HEK293 (cell line): ENCODE measurements around the gene NEURL2.
A peak's percentile ranks its signal among the peaks of the same experiment; 100 is the strongest.

Experiments used
- GLI2 ChIP-seq: fragments of 450-650 bp; formaldehyde crosslinking; IDR thresholded peaks from 2 replicates; pipeline ENCODE4; 2017; ENCODE audit warnings: missing biosample characterization, missing genetic modification characterization, low read depth, borderline replicate concordance
- IKZF3 ChIP-seq: fragments of 450-650 bp; IDR thresholded peaks from 2 replicates; pipeline ENCODE4 v1.5.0; 2018; ENCODE audit warnings: missing biosample characterization, mild to moderate bottlenecking, missing genetic modification characterization, moderate library complexity
- KLF1 ChIP-seq: fragments of 450-650 bp; formaldehyde crosslinking; IDR thresholded peaks from 2 replicates; pipeline ENCODE4 v1.5.1; 2016; ENCODE audit warnings: missing biosample characterization, missing genetic modification characterization
- KLF10 ChIP-seq: fragments of 450-650 bp; IDR thresholded peaks from 2 replicates; pipeline ENCODE4 v1.5.1; 2018; ENCODE audit warnings: missing biosample characterization, mild to moderate bottlenecking, missing genetic modification characterization
- KLF16 ChIP-seq: fragments of 450-650 bp; formaldehyde crosslinking; IDR thresholded peaks from 2 replicates; pipeline ENCODE4 v1.5.1; 2017; ENCODE audit warnings: missing biosample characterization, missing genetic modification characterization
- KLF9 ChIP-seq: fragments of 450-650 bp; formaldehyde crosslinking; IDR thresholded peaks from 2 replicates; pipeline ENCODE4 v1.5.1; 2016; ENCODE audit warnings: missing biosample characterization, missing genetic modification characterization, low read depth
- SP7 ChIP-seq: fragments of 450-650 bp; formaldehyde crosslinking; IDR thresholded peaks from 2 replicates; pipeline ENCODE4 v1.5.1; 2016; ENCODE audit warnings: missing biosample characterization, missing genetic modification characterization
- YY2 ChIP-seq: fragments of 450-650 bp; formaldehyde crosslinking; IDR thresholded peaks from 2 replicates; pipeline ENCODE4 v1.5.1; 2016; ENCODE audit warnings: missing biosample characterization, missing genetic modification characterization
- ZBTB11 ChIP-seq: fragments of 450-650 bp; formaldehyde crosslinking; conservative IDR thresholded peaks from 2 replicates; pipeline ENCODE4 v1.5.1; 2016; ENCODE audit warnings: low read depth, missing biosample characterization, missing genetic modification characterization
- ZBTB8A ChIP-seq: fragments of 450-650 bp; formaldehyde crosslinking; IDR thresholded peaks from 2 replicates; pipeline ENCODE4 v1.5.1; 2016; ENCODE audit warnings: missing biosample characterization, missing genetic modification characterization
- ZNF10 ChIP-seq: fragments of 450-650 bp; formaldehyde crosslinking; IDR thresholded peaks from 2 replicates; pipeline ENCODE4 v1.5.1; 2017; ENCODE audit warnings: missing biosample characterization, missing genetic modification characterization
- ZNF146 ChIP-seq: fragments of 450-650 bp; formaldehyde crosslinking; IDR thresholded peaks from 2 replicates; pipeline ENCODE4 v1.5.1; 2016; ENCODE audit warnings: missing biosample characterization, missing genetic modification characterization
- ZNF19 ChIP-seq: fragments of 450-650 bp; formaldehyde crosslinking; IDR thresholded peaks from 2 replicates; pipeline ENCODE4; 2016; ENCODE audit warnings: missing biosample characterization, missing genetic modification characterization, low read depth
- ZNF221 ChIP-seq: fragments of 450-650 bp; formaldehyde crosslinking; IDR thresholded peaks from 2 replicates; pipeline ENCODE4 v1.5.1; 2017; ENCODE audit warnings: missing biosample characterization, missing genetic modification characterization, borderline replicate concordance
- ZNF223 ChIP-seq: fragments of 450-650 bp; formaldehyde crosslinking; IDR thresholded peaks from 2 replicates; pipeline ENCODE4 v1.5.1; 2016; ENCODE audit warnings: missing biosample characterization, missing genetic modification characterization
- ZNF391 ChIP-seq: fragments of 450-650 bp; formaldehyde crosslinking; IDR thresholded peaks from 2 replicates; pipeline ENCODE4 v1.5.1; 2016; ENCODE audit warnings: low read depth, missing biosample characterization, missing genetic modification characterization, borderline replicate concordance
- ZNF501 ChIP-seq: fragments of 450-650 bp; formaldehyde crosslinking; IDR thresholded peaks from 2 replicates; pipeline ENCODE4 v1.5.1; 2016; ENCODE audit warnings: missing biosample characterization, missing genetic modification characterization
- ZNF544 ChIP-seq: fragments of 450-650 bp; formaldehyde crosslinking; IDR thresholded peaks from 2 replicates; pipeline ENCODE4 v1.5.0; 2017; ENCODE audit warnings: missing biosample characterization, missing genetic modification characterization
- ZNF560 ChIP-seq: fragments of 450-650 bp; formaldehyde crosslinking; IDR thresholded peaks from 2 replicates; pipeline ENCODE4 v1.5.1; 2017; ENCODE audit warnings: missing biosample characterization, missing genetic modification characterization, borderline replicate concordance
- ZNF561 ChIP-seq: fragments of 450-650 bp; IDR thresholded peaks from 2 replicates; pipeline ENCODE4 v1.5.1; 2018; ENCODE audit warnings: missing biosample characterization, missing genetic modification characterization, borderline replicate concordance
- ZNF585B ChIP-seq: fragments of 450-650 bp; formaldehyde crosslinking; IDR thresholded peaks from 2 replicates; pipeline ENCODE4 v1.5.1; 2016; ENCODE audit warnings: missing biosample characterization, missing genetic modification characterization
- ZNF610 ChIP-seq: fragments of 450-650 bp; formaldehyde crosslinking; IDR thresholded peaks from 2 replicates; pipeline ENCODE4 v1.5.1; 2016; ENCODE audit warnings: missing biosample characterization, missing genetic modification characterization, borderline replicate concordance
- ZNF658 ChIP-seq: fragments of 450-650 bp; formaldehyde crosslinking; IDR thresholded peaks from 2 replicates; pipeline ENCODE4; 2016; ENCODE audit warnings: missing biosample characterization, missing genetic modification characterization
- ZNF664 ChIP-seq: fragments of 450-650 bp; formaldehyde crosslinking; IDR thresholded peaks from 2 replicates; pipeline ENCODE4 v1.5.1; 2016; ENCODE audit warnings: missing biosample characterization, missing genetic modification characterization
- ZNF692 ChIP-seq: fragments of 450-650 bp; formaldehyde crosslinking; IDR thresholded peaks from 2 replicates; pipeline ENCODE4 v1.5.1; 2016; ENCODE audit warnings: missing biosample characterization, missing genetic modification characterization
- ZNF76 ChIP-seq: fragments of 450-650 bp; formaldehyde crosslinking; IDR thresholded peaks from 2 replicates; pipeline ENCODE4; 2016; ENCODE audit warnings: low read depth, missing biosample characterization, missing genetic modification characterization, borderline replicate concordance
- ZNF843 ChIP-seq: fragments of 450-650 bp; formaldehyde crosslinking; IDR thresholded peaks from 2 replicates; pipeline ENCODE4 v1.5.1; 2016; ENCODE audit warnings: missing biosample characterization, missing genetic modification characterization
- ZXDB ChIP-seq: fragments of 450-650 bp; formaldehyde crosslinking; IDR thresholded peaks from 2 replicates; pipeline ENCODE4 v1.5.1; 2016; ENCODE audit warnings: missing biosample characterization, missing genetic modification characterization
- TF ChIP-seq, protein P1 (sequence below): fragments of 450-650 bp; formaldehyde crosslinking; IDR thresholded peaks from 2 replicates; pipeline ENCODE4 v1.5.1; 2016; ENCODE audit warnings: missing biosample characterization, missing genetic modification characterization
- TF ChIP-seq, protein P2 (sequence below): IDR thresholded peaks from 2 replicates; pipeline ENCODE4 v1.6.1; 2011; ENCODE audit warnings: mild to moderate bottlenecking, low read depth, low read length, borderline replicate concordance

The NEURL2 gene

GRCh38 chr20:45890985-45891983 is at the start of gene NEURL2, which contains the start of gene CTSA (continued):
- TF ChIP-seq ZNF692 (tag by site-specific recombination): peak; percentile 75
- TF ChIP-seq KLF10 (tag by site-specific recombination): peak; percentile 84
- TF ChIP-seq ZNF501 (tag by site-specific recombination): 0 out of 2 replicates have a peak, but pooled peaks have one; percentile 60
- peak; percentile 100 for TF ChIP-seq KLF16 (tag by site-specific recombination)
- TF ChIP-seq ZNF146 (tag by site-specific recombination): peak; percentile 87; the same call in 1 of the 2 replicates
- no peak for TF ChIP-seq ZNF223 (tag by site-specific recombination)
- peak; percentile 77 for TF ChIP-seq ZNF843
- TF ChIP-seq ZXDB (tag by site-specific recombination): peak; percentile 98
- no peak for TF ChIP-seq ZNF658 (tag by site-specific recombination)
- TF ChIP-seq SP7: peak; percentile 93
- peak; percentile 86 for TF ChIP-seq KLF1 (tag by site-specific recombination)
- TF ChIP-seq, protein P1, sequence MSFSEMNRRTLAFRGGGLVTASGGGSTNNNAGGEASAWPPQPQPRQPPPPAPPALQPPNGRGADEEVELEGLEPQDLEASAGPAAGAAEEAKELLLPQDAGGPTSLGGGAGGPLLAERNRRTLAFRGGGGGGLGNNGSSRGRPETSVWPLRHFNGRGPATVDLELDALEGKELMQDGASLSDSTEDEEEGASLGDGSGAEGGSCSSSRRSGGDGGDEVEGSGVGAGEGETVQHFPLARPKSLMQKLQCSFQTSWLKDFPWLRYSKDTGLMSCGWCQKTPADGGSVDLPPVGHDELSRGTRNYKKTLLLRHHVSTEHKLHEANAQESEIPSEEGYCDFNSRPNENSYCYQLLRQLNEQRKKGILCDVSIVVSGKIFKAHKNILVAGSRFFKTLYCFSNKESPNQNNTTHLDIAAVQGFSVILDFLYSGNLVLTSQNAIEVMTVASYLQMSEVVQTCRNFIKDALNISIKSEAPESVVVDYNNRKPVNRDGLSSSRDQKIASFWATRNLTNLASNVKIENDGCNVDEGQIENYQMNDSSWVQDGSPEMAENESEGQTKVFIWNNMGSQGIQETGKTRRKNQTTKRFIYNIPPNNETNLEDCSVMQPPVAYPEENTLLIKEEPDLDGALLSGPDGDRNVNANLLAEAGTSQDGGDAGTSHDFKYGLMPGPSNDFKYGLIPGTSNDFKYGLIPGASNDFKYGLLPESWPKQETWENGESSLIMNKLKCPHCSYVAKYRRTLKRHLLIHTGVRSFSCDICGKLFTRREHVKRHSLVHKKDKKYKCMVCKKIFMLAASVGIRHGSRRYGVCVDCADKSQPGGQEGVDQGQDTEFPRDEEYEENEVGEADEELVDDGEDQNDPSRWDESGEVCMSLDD (tag by site-specific recombination): peak; percentile 89
- peak; percentile 38; the same call in 1 of the 2 replicates for TF ChIP-seq ZNF10 (tag by site-specific recombination)
- TF ChIP-seq ZNF76 (tag by site-specific recombination): peak; percentile 69; the same call in 1 of the 2 replicates
- peak; percentile 91 for TF ChIP-seq ZNF561 (tag by site-specific recombination)
- peak; percentile 55; the same call in 1 of the 2 replicates for TF ChIP-seq ZNF610 (tag by site-specific recombination)
- TF ChIP-seq GLI2: no peak
- TF ChIP-seq ZNF221 (tag by site-specific recombination): no peak
- TF ChIP-seq ZNF664 (tag by site-specific recombination): 0 out of 2 replicates have a peak, but pooled peaks have one; percentile 53
- TF ChIP-seq ZNF585B: no peak
- peak; percentile 96 for TF ChIP-seq YY2 (tag by site-specific recombination)
- no peak for TF ChIP-seq ZNF19
- TF ChIP-seq IKZF3: 0 out of 2 replicates have a peak, but pooled peaks have one; percentile 12
- TF ChIP-seq ZNF391 (tag by site-specific recombination): peak; percentile 91; the same call in 1 of the 2 replicates
- TF ChIP-seq ZBTB11 (tag by site-specific recombination): peak; percentile 55; the same call in 1 of the 2 replicates
- TF ChIP-seq, protein P2, sequence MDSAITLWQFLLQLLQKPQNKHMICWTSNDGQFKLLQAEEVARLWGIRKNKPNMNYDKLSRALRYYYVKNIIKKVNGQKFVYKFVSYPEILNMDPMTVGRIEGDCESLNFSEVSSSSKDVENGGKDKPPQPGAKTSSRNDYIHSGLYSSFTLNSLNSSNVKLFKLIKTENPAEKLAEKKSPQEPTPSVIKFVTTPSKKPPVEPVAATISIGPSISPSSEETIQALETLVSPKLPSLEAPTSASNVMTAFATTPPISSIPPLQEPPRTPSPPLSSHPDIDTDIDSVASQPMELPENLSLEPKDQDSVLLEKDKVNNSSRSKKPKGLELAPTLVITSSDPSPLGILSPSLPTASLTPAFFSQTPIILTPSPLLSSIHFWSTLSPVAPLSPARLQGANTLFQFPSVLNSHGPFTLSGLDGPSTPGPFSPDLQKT: no peak
- TF ChIP-seq KLF9 (tag by site-specific recombination): peak; percentile 95
- TF ChIP-seq ZNF544 (tag by site-specific recombination): no peak
- TF ChIP-seq ZNF560: no peak
- TF ChIP-seq ZBTB8A (tag by site-specific recombination): peak; percentile 68
